BJ (cell line): Measurements from ENCODE around the gene JAK2. TPM values are rescaled to one million over a fixed set of nuclear protein-coding genes. Genes with fewer than 3 reads are reported as not detected.
A peak's percentile ranks its signal among the peaks of the same experiment; 100 is the strongest.

ENCODE experiments used
- CTCF ChIA-PET: fragments of 350-600 bp; formaldehyde crosslinking; extraction: SDS; loops from one replicate; lab custom pipeline; 2021; ENCODE audit warnings: antibody characterized with exemption, inconsistent platforms; lab: Yijun Ruan, JAX
- POLR2A ChIA-PET: fragments of 300-600 bp; sonication (Branson Sonifier 250); formaldehyde crosslinking; extraction: SDS; loops from one replicate; lab custom pipeline; 2021; ENCODE audit warnings: antibody characterized with exemption; lab: Charles Lee
- DNase-seq: peaks from one replicate; pipeline ENCODE4 v3.0.0-alpha.2; 2011; ENCODE audit warnings: low read depth
- H3K27me3 ChIP-seq: 2 replicates; pipeline ENCODE4 v1.6.0; 2011; ENCODE audit warnings: low read length; ENCODE audit not compliant: control insufficient read depth, insufficient read depth
- H3K36me3 ChIP-seq: 2 replicates; pipeline ENCODE4 v1.5.1; 2011; ENCODE audit warnings: low read length; ENCODE audit not compliant: control insufficient read depth, insufficient read depth
- H3K4me3 ChIP-seq: 2 replicates; pipeline ENCODE4 v1.5.1; 2011; ENCODE audit warnings: low read depth, mild to moderate bottlenecking, control low read depth, low read length
- polyA plus RNA-seq: library from polyadenylated mRNA; depleted of rRNA; stranded (reverse); fragments of >200 nt; gene quantifications from 2 replicates; pipeline ENCODE4 v1.2.3, GENCODE V29; 2011
- TF ChIP-seq, protein P1 (sequence below): IDR thresholded peaks from 2 replicates; pipeline ENCODE4 v1.5.1; 2011; ENCODE audit warnings: low read depth, mild to moderate bottlenecking, control low read depth, inconsistent platforms, low read length, moderate library complexity; ENCODE audit not compliant: insufficient read depth

Gene JAK2
- polyA plus RNA-seq, 1 experiment: 2.0 TPM

DNA sequence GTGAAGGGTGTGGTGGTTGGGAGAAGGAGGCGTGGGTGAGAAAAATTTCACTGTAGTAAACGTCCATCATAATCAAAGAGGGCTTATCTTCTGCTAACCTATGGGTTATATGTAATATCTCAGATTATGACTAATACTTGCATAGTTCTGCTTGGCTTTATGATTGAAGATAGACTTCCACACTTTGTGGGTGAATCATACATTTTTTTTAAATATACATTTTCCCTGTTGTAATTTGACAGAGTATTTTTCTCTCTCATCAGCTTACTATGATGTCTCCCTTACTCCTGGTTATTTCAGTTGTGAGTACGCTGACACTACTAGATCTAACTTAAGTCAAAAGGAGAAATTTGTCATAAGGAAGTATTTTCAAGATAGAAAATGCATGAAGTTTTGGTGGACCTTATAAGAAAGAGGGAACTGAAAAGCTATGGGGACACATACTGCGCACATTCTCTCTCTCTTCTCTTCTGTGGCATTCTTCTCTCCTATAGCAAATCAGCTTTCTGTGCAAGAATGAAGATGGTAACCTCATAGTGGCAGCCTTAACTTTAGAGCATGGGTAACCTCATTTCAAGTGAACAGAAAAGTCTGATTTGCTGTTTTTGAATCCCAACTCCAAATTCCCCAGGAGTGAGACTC is 4.9 kb upstream of the JAK2 start:
- no peak for DNase-seq
- ChIA-PET POLR2A (no interaction called here), CTCF (interaction anchor here (1.0 to 1.7 kb wide), 2 partner anchors 11 to 218 kb away, joined by 3 to 8 read pairs; no protein-coding TSS in a partner anchor)
- Histone ChIP-seq H3K4me3 (no peak overlapping the region), H3K27me3 (no peaks in the 10 kb centered on the region), H3K36me3 (no peaks in the 10 kb centered on the region)
- TF ChIP-seq, protein P1, sequence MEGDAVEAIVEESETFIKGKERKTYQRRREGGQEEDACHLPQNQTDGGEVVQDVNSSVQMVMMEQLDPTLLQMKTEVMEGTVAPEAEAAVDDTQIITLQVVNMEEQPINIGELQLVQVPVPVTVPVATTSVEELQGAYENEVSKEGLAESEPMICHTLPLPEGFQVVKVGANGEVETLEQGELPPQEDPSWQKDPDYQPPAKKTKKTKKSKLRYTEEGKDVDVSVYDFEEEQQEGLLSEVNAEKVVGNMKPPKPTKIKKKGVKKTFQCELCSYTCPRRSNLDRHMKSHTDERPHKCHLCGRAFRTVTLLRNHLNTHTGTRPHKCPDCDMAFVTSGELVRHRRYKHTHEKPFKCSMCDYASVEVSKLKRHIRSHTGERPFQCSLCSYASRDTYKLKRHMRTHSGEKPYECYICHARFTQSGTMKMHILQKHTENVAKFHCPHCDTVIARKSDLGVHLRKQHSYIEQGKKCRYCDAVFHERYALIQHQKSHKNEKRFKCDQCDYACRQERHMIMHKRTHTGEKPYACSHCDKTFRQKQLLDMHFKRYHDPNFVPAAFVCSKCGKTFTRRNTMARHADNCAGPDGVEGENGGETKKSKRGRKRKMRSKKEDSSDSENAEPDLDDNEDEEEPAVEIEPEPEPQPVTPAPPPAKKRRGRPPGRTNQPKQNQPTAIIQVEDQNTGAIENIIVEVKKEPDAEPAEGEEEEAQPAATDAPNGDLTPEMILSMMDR: no peak

DNA sequence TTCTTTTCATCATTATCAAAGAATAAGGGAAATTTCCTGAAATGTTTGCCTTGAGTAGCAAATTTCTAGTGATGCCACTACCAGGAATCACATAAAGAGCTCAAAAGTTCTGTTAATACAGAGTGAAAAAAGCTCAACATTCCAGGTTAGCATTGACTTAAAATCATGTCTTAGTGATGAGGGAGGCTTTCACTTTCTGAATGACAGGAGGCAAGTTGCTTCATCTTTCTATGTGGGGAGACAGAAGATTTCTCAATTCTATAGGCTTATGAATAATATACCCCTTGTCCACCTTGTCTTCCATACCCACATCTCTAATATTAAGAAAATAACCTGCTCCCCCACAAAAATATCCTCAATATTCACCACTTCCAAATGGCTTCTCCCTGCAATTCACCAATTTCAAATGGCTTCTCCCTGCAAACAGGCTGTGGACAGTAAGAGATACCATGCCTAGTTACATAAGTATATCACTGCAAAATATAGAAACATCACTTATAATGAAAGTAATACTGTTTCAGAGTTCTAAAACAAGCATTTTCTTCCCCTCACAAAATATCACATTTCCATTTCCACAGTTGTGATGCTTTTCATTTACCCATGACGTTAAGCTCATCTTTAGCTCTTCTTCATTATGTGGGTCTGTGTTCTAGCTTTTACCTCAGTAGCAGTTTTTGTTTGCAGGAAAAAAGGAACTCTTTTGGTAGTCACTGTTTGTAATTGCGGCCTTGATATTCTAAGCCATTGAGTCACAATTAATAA is 2.2 kb upstream of the JAK2 start:
- TF ChIP-seq, protein P1: no peak
- H3K27me3 ChIP-seq: no peaks in the 10 kb centered on the region
- no peaks in the 10 kb centered on the region for H3K36me3 ChIP-seq
- POLR2A ChIA-PET: interaction anchor here (0.6 kb wide), 1 partner anchor 145 kb away, joined by 3 read pairs; no protein-coding TSS in a partner anchor
- no peak for DNase-seq
- CTCF ChIA-PET: interaction anchor here (1.7 kb wide), 1 partner anchor 223 kb away, joined by 8 read pairs; no protein-coding TSS in a partner anchor
- H3K4me3 ChIP-seq: no peak overlapping the region

DNA sequence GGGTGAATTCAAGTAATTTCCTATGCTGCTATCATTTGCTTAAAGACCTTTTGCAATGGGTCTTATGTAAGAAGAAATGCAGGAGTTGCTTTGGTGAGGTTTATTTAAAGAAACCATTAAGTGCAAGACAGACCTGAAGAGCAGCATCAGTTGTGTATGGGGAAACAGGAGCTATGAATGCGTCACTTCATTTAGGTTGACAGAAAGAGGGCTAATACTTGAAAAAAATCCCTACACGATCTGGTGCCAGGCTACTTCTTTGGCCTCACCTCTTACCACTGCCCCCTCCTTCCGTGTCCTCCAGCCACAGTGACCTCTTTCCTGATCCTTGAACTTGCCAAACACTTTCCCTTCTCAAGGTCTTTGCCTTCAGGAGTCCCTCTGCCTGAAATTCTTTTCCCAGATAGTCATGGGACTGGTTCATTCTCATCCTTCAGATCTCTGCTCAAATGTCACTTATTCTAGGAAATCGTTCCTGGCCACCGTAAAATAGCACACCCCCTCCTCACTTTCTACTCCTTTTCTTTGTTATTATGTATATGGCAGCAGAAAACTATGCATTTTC is 1.4 kb upstream of the JAK2 start:
- Histone ChIP-seq H3K27me3 (no peaks in the 10 kb centered on the region), H3K36me3 (no peaks in the 10 kb centered on the region), H3K4me3 (peak overlapping the region; percentile 87)
- CTCF ChIA-PET: interaction anchor here (1.7 kb wide), 1 partner anchor 224 kb away, joined by 8 read pairs; no protein-coding TSS in a partner anchor
- no peak for DNase-seq
- TF ChIP-seq, protein P1: no peak
- POLR2A ChIA-PET: interaction anchor here (0.6 kb wide), 1 partner anchor 146 kb away, joined by 3 read pairs; no protein-coding TSS in a partner anchor

DNA sequence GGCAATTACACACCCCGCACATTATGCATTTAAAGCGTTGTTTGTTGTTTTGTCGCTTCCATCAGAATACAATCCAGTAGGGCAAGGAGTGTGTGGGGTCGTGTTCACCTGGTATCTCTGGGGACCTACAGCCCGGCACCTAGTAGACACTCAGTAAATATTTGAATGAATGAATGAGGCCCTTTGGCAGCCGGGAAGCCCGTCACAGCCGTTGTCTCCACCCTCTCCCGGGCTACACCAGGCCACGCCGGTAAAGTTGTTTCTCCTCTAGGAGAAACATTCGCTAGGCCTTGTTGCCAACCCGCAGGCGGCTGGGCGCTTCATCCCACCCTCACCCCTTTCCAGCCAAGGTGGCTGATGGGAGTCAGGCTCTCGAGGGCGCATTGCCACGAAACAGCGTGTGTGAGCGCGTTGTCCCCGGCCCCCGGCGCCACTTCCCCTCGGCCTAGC is 876 bp upstream of the JAK2 start:
- POLR2A ChIA-PET: interaction anchor here (0.6 kb wide), 1 partner anchor 158 kb away, joined by 5 read pairs; no protein-coding TSS in a partner anchor
- CTCF ChIA-PET: interaction anchor here (0.7 to 12.5 kb wide), 9 partner anchors 54 to 222 kb away, joined by 3 to 154 read pairs (median 3); partner anchors contain the start of gene RCL1
- no peaks in the 10 kb centered on the region for H3K27me3 ChIP-seq
- H3K4me3 ChIP-seq: peak overlapping the region; percentile 87
- TF ChIP-seq, protein P1: no peak
- no peak for DNase-seq
- no peaks in the 10 kb centered on the region for H3K36me3 ChIP-seq
